HG02970 (cell line): ENCODE results near the gene MED7.

Source experiments
- ATAC-seq: cut with Tn5 transposase; IDR thresholded peaks from one replicate; pipeline ENCODE4 v1.9.1; 2021; ENCODE audit warnings: mild to moderate bottlenecking, moderate library complexity, moderate number of reproducible peaks; ENCODE audit not compliant: unreplicated experiment, low FRiP score

The MED7 gene

DNA sequence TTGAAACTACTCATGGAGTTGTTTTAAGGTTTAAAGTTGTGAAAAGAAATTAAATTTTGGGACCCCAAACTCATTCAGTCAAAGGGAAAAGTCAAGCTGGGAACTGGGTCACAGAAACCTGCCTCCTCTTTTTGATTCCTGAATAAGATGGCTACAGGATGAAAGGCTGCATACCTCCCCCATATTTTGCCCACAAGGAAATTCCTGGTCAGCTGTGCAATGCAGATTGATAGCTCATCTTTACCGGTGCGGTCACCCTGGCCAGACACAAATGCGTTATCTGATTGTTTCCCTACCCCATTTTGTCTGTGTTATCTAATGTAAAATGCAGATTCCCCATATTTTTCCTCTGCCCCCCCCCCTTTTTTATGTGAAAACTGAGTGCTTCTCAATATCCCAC is 35.2 kb downstream of the MED7 start:
- ATAC-seq: no peak

DNA sequence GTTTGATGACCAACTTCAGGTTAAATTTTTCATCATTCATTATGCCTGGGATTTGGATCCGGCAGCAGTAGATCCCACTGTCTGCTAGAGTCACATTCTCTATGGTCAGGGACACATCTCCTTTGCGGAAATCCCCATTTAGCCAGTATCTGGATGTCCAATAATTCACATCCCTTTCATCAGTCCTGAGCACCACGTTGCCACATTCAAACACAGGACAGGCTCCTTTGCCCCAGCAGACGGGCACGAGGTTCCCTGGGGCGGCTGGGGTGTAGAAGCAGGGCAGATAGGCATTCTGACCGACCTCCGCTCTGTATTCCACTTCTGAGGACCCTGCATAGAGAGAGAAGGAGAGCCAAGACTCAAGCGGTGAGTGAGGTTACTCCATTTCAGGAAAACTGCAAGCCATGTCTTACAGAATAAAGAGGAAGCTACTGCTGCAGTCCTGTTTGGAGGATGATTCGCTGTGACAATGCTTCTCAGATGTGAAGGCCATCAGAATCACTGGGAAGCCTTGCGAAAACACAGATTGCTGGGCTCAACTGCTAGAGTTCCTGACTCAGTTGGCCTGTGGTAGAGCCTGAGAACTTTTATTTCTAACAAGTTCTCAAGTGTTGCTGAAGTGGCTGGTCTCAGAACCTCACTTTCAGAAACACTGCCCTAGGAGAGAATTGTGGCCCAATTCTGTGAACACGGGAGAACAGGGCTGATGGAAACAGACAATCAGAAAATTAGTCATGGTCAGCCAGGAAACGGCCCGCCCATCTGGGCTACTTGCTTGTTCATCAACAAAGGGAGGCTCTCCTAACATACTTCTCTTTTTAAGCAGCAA is 35.8 kb downstream of the MED7 start:
- ATAC-seq: no peak

DNA sequence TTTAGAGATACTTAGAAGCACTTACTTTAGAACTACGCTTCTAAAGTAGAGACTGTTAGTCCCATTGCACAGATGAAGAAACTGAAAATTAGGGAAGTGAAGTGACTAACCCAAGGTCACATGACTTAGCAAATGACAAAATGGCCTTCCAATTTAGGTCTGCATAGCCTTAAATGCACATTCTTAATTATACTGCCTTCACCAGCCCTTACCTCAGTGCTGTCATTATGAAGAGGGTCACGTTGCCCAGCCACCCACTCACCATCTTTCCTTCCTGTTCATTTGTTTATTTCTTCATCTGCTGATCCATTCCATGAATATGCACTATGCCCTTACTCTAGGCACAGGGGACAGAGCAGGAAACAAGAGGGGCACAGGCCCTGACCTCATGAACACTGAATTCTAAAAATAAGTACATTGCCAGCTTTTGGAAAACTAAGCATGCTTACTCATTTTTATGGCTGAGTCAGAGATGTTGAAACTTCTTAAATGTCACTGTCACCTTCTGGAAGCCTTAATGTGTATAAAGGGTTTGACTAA is 42.5 kb downstream of the MED7 start:
- no peak for ATAC-seq

DNA sequence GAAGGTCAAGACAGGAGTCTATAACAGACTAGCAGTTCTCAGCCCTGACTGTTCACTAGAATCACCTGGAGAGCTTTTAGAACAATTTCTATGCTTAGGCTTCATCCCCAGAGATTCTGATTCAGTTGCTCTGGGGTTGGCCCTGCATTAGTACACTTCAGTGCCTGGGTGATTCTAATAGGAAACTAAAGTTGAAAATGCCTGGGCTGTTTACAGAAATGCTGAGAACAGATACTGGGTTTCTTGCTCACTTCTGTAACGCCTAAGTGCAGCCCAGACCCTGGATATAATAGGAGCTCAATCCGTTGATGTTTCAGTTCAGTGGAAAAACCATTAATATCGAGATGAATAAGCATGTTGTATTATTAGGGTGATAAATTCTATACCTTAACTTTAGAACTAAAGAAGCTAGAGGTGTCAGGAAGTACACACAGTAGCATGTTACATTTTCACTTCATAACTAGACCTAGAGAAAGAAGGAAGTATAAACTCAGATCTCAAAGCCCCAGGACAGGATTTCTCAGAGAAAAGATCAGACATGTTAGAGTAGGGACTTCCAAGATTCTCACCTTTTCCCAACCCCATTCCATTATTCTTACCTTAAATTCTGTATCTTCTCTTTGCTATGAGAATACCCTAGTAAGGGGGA is 54.2 kb downstream of the MED7 start:
- ATAC-seq: no peak
